ENCODE measurements around the gene GALNS.
A peak's percentile ranks its signal among the peaks of the same experiment; 100 is the strongest.

Gene GALNS

GRCh38 chr16:88771294-88771772 is 85.4 kb downstream of the GALNS start:
- no peak overlapping the region for H3K4me3 ChIP-seq (replicated peaks; ENCODE audit: low read depth, low read length)
- DNase-seq (ENCODE audit: low read depth): no peak
- no peak for TF ChIP-seq CTCF (IDR thresholded peaks at IDR 0.05; ENCODE audit: low read length, missing control alignments)

- DNase-seq (ENCODE audit: low read depth): peak; percentile 56
- no peak for TF ChIP-seq CTCF (IDR thresholded peaks at IDR 0.05; ENCODE audit: low read length, missing control alignments)
Measured at GRCh38 chr16:88770461-88771293, 86.1 kb downstream of the GALNS start.

GRCh38 chr16:88769617-88770460 is 86.9 kb downstream of the GALNS start:
- no peak for TF ChIP-seq CTCF (IDR thresholded peaks at IDR 0.05; ENCODE audit: low read length, missing control alignments)
- DNase-seq (ENCODE audit: low read depth): no peak
- no peak overlapping the region for H3K4me3 ChIP-seq (replicated peaks; ENCODE audit: low read depth, low read length)

More at GRCh38 chr16:88770461-88771293, 86.1 kb downstream of the GALNS start:
- H3K4me3 ChIP-seq (replicated peaks; ENCODE audit: low read depth, low read length): no peak overlapping the region

GRCh38 chr16:88768071-88768783 is 88.5 kb downstream of the GALNS start:
- peak; percentile 75 for DNase-seq (ENCODE audit: low read depth)
- H3K4me3 ChIP-seq (replicated peaks; ENCODE audit: low read depth, low read length): no peak overlapping the region
- TF ChIP-seq CTCF (IDR thresholded peaks at IDR 0.05; ENCODE audit: low read length, missing control alignments): no peak

- no peak overlapping the region for H3K4me3 ChIP-seq (replicated peaks; ENCODE audit: low read depth, low read length)
- TF ChIP-seq CTCF (IDR thresholded peaks at IDR 0.05; ENCODE audit: low read length, missing control alignments): no peak
Measured at GRCh38 chr16:88767546-88768070, 89.1 kb downstream of the GALNS start.

GRCh38 chr16:88766975-88767374 is 89.8 kb downstream of the GALNS start:
- no peak overlapping the region for H3K4me3 ChIP-seq (replicated peaks; ENCODE audit: low read depth, low read length)
- no peak for DNase-seq (ENCODE audit: low read depth)
- no peak for TF ChIP-seq CTCF (IDR thresholded peaks at IDR 0.05; ENCODE audit: low read length, missing control alignments)

More at GRCh38 chr16:88767546-88768070, 89.1 kb downstream of the GALNS start:
- DNase-seq (ENCODE audit: low read depth): no peak

Data from fibroblast of pulmonary artery (primary cell).